ENCODE results near the gene TSPAN32.

Gene TSPAN32

DNA sequence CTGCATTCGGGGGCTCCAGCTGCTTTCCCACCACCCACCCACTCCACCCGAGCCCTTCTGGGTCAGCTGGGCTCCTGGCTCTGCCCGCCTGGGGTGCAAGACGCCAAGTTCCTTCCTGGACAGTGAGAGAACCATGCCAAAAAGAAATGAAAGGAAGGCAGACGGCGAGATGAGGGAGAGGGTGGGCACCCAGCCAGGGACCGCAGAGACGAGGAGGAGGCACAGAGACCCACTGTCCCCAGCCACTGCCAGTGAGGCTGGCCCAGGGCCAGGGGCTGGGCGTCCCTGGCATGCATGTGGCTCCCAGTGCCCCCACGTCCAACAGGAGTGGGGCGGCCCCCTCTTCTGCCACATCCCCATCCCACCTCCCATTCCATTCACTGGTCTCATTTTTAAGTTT, 64.5 kb downstream of the TSPAN32 start:
- no peak for DNase-seq (ENCODE audit: low read depth)

DNA sequence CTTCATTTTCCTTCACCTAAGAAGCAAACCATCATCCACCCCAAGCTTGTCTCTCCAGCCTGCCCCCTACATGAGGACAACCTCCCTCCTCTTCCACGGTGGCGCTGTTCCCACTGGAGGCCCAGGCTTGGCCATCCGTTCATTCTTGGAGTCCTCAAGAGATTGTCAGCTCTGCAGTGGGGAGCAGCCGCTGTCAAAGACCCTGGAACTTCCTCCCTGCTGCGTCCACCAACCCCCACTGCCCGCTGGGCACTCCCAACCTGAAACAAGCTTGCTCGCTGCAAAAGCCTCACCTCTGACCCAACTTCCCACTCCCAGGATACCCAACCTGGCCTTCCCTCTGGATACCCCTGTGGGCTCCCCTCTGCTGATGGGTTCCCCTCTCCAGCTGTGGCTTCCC, 64.9 kb downstream of the TSPAN32 start:
- DNase-seq (ENCODE audit: low read depth) = no peak

DNA sequence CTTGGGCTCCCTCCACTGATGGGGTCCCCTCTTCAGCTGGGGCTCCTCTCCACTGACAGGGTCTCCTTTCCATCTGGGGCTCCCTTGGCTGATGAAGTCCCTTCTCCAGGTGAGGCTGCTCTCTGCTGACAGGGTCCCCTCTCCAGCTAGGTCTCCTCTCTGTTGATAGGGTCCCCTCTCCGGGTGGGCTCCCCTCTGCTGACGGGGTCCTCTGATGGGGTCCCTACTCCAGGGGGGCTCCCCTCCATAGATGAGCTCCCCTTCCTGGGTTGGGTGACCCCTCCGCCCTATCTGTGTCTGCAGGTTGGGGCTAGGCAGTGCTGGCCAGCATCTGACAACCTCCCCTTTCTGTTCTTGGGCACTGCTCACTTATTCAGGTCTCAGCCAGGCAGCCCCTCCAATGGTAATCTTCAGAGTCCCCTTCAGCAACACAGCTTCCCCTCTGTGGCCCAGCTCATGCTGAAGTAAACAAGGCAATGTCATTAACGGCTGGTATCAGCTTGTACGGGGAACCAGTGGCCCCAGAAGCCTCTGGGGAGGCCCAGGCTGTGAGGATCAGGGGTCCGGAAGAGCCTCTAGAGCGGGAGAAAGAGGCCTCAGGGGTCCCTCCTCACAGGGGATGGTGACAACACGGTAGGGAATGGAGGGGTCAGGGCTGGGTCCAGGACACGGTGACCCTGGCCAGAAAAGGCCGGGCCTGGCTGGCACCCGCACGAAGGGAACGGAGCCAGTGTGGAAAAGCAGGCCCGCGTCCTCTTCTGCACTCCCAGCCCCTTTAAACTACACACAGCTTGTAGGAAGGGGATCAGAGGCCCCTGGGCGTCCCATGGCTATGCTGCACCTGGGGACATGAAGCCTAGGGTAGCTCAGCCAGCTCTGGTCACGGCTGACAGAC, 65.7 kb downstream of the TSPAN32 start:
- DNase-seq (ENCODE audit: low read depth) = no peak
